H9 (cell line): ENCODE measurements around the gene PDPN. TPM values are rescaled to one million over a fixed set of nuclear protein-coding genes. Genes with fewer than 3 reads are reported as not detected.
A peak's percentile ranks its signal among the peaks of the same experiment; 100 is the strongest.

ENCODE experiments used
- DNase-seq: peaks from one replicate; pipeline ENCODE4 v3.0.0-alpha.2; 2017
- H2AFZ ChIP-seq: one replicate; pipeline ENCODE4 v1.6.1; 2013; ENCODE audit warnings: mild to moderate bottlenecking, low read length, control low read depth, moderate library complexity
- H2AK5ac ChIP-seq: 2 replicates; pipeline ENCODE4 v1.6.1; 2013; ENCODE audit warnings: low read length, control low read depth, mixed read lengths; ENCODE audit not compliant: insufficient read length
- H2BK120ac ChIP-seq: one replicate; pipeline ENCODE4 v1.6.1; 2013; ENCODE audit warnings: low read depth, mild to moderate bottlenecking, low read length, control low read depth, inconsistent platforms; ENCODE audit not compliant: poor library complexity, severe bottlenecking
- H2BK12ac ChIP-seq: 2 replicates; pipeline ENCODE4 v1.6.1; 2013; ENCODE audit warnings: low read length, control low read depth, mixed read lengths, low read depth; ENCODE audit not compliant: insufficient read length
- H2BK15ac ChIP-seq: 2 replicates; pipeline ENCODE4 v1.6.1; 2013; ENCODE audit warnings: low read depth, low read length, control low read depth
- H2BK20ac ChIP-seq: one replicate; pipeline ENCODE4 v1.6.1; 2013; ENCODE audit warnings: low read depth, mild to moderate bottlenecking, low read length, control low read depth, inconsistent platforms; ENCODE audit not compliant: poor library complexity, severe bottlenecking
- H2BK5ac ChIP-seq: 2 replicates; pipeline ENCODE4 v1.6.1; 2013; ENCODE audit warnings: low read length, control low read depth, mixed read lengths; ENCODE audit not compliant: insufficient read length
- H3K14ac ChIP-seq: 2 replicates; pipeline ENCODE4 v1.6.1; 2013; ENCODE audit warnings: low read length, control low read depth; ENCODE audit not compliant: insufficient read depth
- H3K18ac ChIP-seq: 2 replicates; pipeline ENCODE4 v1.6.1; 2013; ENCODE audit warnings: low read depth, mild to moderate bottlenecking, mixed read lengths, low read length, control low read depth; ENCODE audit not compliant: insufficient read length
- H3K23ac ChIP-seq: 2 replicates; pipeline ENCODE4 v1.6.1; 2013; ENCODE audit warnings: low read length, control low read depth, mixed read lengths, low read depth; ENCODE audit not compliant: insufficient read length
- H3K23me2 ChIP-seq: 2 replicates; pipeline ENCODE4 v1.6.1; 2013; ENCODE audit warnings: low read depth, mild to moderate bottlenecking, mixed read lengths, low read length, control low read depth; ENCODE audit not compliant: insufficient read length, poor library complexity, severe bottlenecking
- H3K27ac ChIP-seq: 2 replicates; pipeline ENCODE4 v1.5.1; 2013; ENCODE audit warnings: low read length, control low read depth, mixed read lengths, low read depth; ENCODE audit not compliant: insufficient read length
- H3K27me3 ChIP-seq: 2 replicates; pipeline ENCODE4 v1.6.1; 2013; ENCODE audit warnings: low read length, control low read depth, inconsistent platforms; ENCODE audit not compliant: insufficient read depth
- H3K4ac ChIP-seq: 2 replicates; pipeline ENCODE4 v1.6.1; 2013; ENCODE audit warnings: low read depth, mild to moderate bottlenecking, control low read depth, inconsistent platforms, low read length, moderate library complexity
- H3K4me1 ChIP-seq: 2 replicates; pipeline ENCODE4 v1.6.1; 2013; ENCODE audit warnings: low read length, control low read depth, inconsistent platforms; ENCODE audit not compliant: insufficient read depth
- H3K4me2 ChIP-seq: 2 replicates; pipeline ENCODE4 v1.6.1; 2013; ENCODE audit warnings: low read length, control low read depth, mixed read lengths; ENCODE audit not compliant: insufficient read length, insufficient read depth
- H3K56ac ChIP-seq: 2 replicates; pipeline ENCODE4 v1.6.1; 2013; ENCODE audit warnings: low read depth, mild to moderate bottlenecking, mixed read lengths, low read length, control low read depth; ENCODE audit not compliant: insufficient read length
- H3K79me1 ChIP-seq: 2 replicates; pipeline ENCODE4 v1.6.1; 2013; ENCODE audit warnings: low read depth, mild to moderate bottlenecking, moderate library complexity, low read length, control low read depth, inconsistent platforms; ENCODE audit not compliant: insufficient read depth, poor library complexity, severe bottlenecking
- H3K79me2 ChIP-seq: 2 replicates; pipeline ENCODE4 v1.6.1; 2013; ENCODE audit warnings: low read length, control low read depth, inconsistent platforms; ENCODE audit not compliant: insufficient read depth
- H3K9ac ChIP-seq: 2 replicates; pipeline ENCODE4 v1.6.1; 2013; ENCODE audit warnings: low read length, control low read depth, mixed read lengths; ENCODE audit not compliant: insufficient read length; ENCODE audit errors: extremely low read depth
- H3K9me3 ChIP-seq: one replicate; pipeline ENCODE4 v1.6.1; 2013; ENCODE audit warnings: low read depth, low read length, inconsistent platforms; ENCODE audit not compliant: control insufficient read depth
- H3T11ph ChIP-seq: one replicate; pipeline ENCODE4 v1.6.1; 2013; ENCODE audit warnings: mild to moderate bottlenecking, low read length, control low read depth, inconsistent platforms
- H4K20me1 ChIP-seq: one replicate; pipeline ENCODE4 v1.6.1; 2013; ENCODE audit not compliant: control insufficient read depth, insufficient read length, insufficient read depth
- H4K5ac ChIP-seq: 2 replicates; pipeline ENCODE4 v1.6.1; 2013; ENCODE audit warnings: low read depth, mild to moderate bottlenecking, mixed read lengths, low read length, control low read depth; ENCODE audit not compliant: insufficient read length
- H4K8ac ChIP-seq: replicated peaks from 2 replicates; pipeline ENCODE4 v1.6.1; 2013; ENCODE audit warnings: low read length, control low read depth, mixed read lengths, low read depth; ENCODE audit not compliant: insufficient read length
- H4K91ac ChIP-seq: 2 replicates; pipeline ENCODE4 v1.6.1; 2013; ENCODE audit warnings: low read depth, mild to moderate bottlenecking, moderate library complexity, mixed read lengths, low read length, control low read depth; ENCODE audit not compliant: insufficient read length
- H3K27ac Mint-ChIP-seq, 3 experiments: 2 replicates in 2 of 3; 3 replicates in 1 of 3; pipeline ENCODE4 v1.8.0; 2020 to 2021; ENCODE audit warnings: mixed read lengths in 3 of 3, mild to moderate bottlenecking in 1 of 3, moderate library complexity in 1 of 3
- H3K27me3 Mint-ChIP-seq: 2 replicates; pipeline ENCODE4 v1.8.0; 2021; ENCODE audit warnings: low read depth, mild to moderate bottlenecking, moderate library complexity, mixed read lengths
- H3K36me3 Mint-ChIP-seq, 3 experiments: 2 replicates in 2 of 3; 3 replicates in 1 of 3; pipeline ENCODE4 v1.8.0; 2020 to 2021; ENCODE audit warnings: low read depth in 3 of 3, mixed read lengths in 3 of 3; ENCODE audit not compliant: insufficient read depth in 1 of 3
- H3K4me1 Mint-ChIP-seq, 2 experiments: 2 replicates each; pipeline ENCODE4 v1.8.0; 2020; ENCODE audit warnings: mixed read lengths in 2 of 2
- H3K4me3 Mint-ChIP-seq, 2 experiments: 2 replicates in 1 of 2; 3 replicates in 1 of 2; pipeline ENCODE4 v1.8.0; 2020 to 2021; ENCODE audit warnings: mild to moderate bottlenecking in 2 of 2, mixed read lengths in 2 of 2, moderate library complexity in 1 of 2
- H3K9me3 Mint-ChIP-seq, 2 experiments: 2 replicates in 1 of 2; 3 replicates in 1 of 2; pipeline ENCODE4 v1.8.0; 2020; ENCODE audit warnings: mild to moderate bottlenecking in 2 of 2, mixed read lengths in 2 of 2, moderate library complexity in 1 of 2
- WGBS: extraction: QIAGEN DNeasy Blood & Tissue Kit; methylation state at CpG from one replicate; pipeline ENCODE4 v1.1.7; 2013; ENCODE audit warnings: missing lambda C conversion rate, low lambda C conversion rate, mixed read lengths; ENCODE audit not compliant: insufficient read length; ENCODE audit errors: extremely low coverage; 5-methylcytosine and 5-hydroxymethylcytosine counted together
- total RNA-seq: library from RNA; stranded (reverse); gene quantifications from 2 replicates; pipeline ENCODE4 v1.2.1, GENCODE V29; 2021
- TF ChIP-seq, protein P1 (sequence below): fragments of 200-600 bp; sonication (generic); conservative IDR thresholded peaks from 3 replicates; pipeline ENCODE4 v1.8.0; 2021; ENCODE audit warnings: antibody characterized with exemption, mild to moderate bottlenecking

Gene PDPN
- total RNA-seq, 1 experiment from 2014 or later, result 205 TPM

DNA sequence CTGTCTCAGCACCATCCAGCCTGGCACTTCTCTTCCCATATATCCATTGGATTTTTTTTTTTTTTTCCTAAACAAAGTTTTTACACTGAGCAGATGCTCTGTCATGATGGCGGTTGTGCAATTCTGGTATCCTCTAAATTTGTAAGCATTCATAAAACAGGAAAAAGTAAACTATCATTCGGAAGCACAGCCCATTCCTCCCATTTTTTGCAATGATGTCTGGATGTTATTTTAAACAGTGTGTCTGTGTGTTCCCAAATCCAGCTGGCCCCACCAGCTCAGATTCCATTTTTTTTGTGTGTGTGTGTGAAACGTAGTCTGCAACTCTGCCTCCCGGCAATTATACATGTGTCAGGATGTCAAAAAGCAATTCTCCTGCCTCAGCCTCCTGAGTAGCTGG lies 33.5 kb downstream of the PDPN start:
- no peaks in the 10 kb centered on the region for H3K9me3 ChIP-seq
- no peak overlapping the region for H2BK120ac ChIP-seq
- Mint-ChIP-seq H3K4me1 (peaks cover 13 to 15% of the 10 kb centered on the region in 2 experiments), H3K27ac (0 out of 7 replicates have a peak overlapping the region, but pooled peaks of 1 of the 3 experiments have one; percentile 34), H3K4me3 (no peak overlapping the region), H3K9me3 (no peaks in the 10 kb centered on the region), H3K27me3 (no peaks in the 10 kb centered on the region), H3K36me3 (peaks cover 21 to 58% (median 44%) of the 10 kb centered on the region in 3 experiments; a peak in 6 of 7 replicates)
- H3K4ac ChIP-seq, result no peak overlapping the region
- H2AFZ ChIP-seq, result no peak overlapping the region
- H4K20me1 ChIP-seq, result no peaks in the 10 kb centered on the region
- H3K27ac ChIP-seq, result no peak overlapping the region
- H2BK15ac ChIP-seq, result no peak overlapping the region
- no peaks in the 10 kb centered on the region for H3K79me1 ChIP-seq
- no peak for DNase-seq
- no peak overlapping the region for H2BK5ac ChIP-seq
- H3K4me2 ChIP-seq, result no peak overlapping the region
- H3K23me2 ChIP-seq, result no peaks in the 10 kb centered on the region
- H3K27me3 ChIP-seq, result no peaks in the 10 kb centered on the region
- no peak overlapping the region for H4K5ac ChIP-seq
- no peak overlapping the region for H3K56ac ChIP-seq
- no peak overlapping the region for H3K14ac ChIP-seq
- H2AK5ac ChIP-seq, result no peak overlapping the region
- TF ChIP-seq, protein P1, sequence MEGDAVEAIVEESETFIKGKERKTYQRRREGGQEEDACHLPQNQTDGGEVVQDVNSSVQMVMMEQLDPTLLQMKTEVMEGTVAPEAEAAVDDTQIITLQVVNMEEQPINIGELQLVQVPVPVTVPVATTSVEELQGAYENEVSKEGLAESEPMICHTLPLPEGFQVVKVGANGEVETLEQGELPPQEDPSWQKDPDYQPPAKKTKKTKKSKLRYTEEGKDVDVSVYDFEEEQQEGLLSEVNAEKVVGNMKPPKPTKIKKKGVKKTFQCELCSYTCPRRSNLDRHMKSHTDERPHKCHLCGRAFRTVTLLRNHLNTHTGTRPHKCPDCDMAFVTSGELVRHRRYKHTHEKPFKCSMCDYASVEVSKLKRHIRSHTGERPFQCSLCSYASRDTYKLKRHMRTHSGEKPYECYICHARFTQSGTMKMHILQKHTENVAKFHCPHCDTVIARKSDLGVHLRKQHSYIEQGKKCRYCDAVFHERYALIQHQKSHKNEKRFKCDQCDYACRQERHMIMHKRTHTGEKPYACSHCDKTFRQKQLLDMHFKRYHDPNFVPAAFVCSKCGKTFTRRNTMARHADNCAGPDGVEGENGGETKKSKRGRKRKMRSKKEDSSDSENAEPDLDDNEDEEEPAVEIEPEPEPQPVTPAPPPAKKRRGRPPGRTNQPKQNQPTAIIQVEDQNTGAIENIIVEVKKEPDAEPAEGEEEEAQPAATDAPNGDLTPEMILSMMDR, result no peak
- no peak overlapping the region for H3T11ph ChIP-seq
- no peak overlapping the region for H4K8ac ChIP-seq
- no peaks in the 10 kb centered on the region for H3K79me2 ChIP-seq
- no peak overlapping the region for H3K18ac ChIP-seq
- H3K9ac ChIP-seq, result no peak overlapping the region
- H2BK12ac ChIP-seq, result no peak overlapping the region
- no CpG with 5 or more reads among the region's 4 CpGs for WGBS
- H3K23ac ChIP-seq, result no peak overlapping the region
- no peaks in the 10 kb centered on the region for H3K4me1 ChIP-seq
- H2BK20ac ChIP-seq, result no peak overlapping the region
- no peak overlapping the region for H4K91ac ChIP-seq
